HepG2 (cell line): ENCODE data around the gene CBFA2T2. TPM values are rescaled to one million over a fixed set of nuclear protein-coding genes. Genes with fewer than 3 reads are reported as not detected.

Source experiments
- ARID2 ChIP-seq: sonication (generic); formaldehyde crosslinking; IDR thresholded peaks from 2 replicates; pipeline ENCODE4 v1.8.1; 2022; ENCODE audit warnings: mild to moderate bottlenecking, missing genetic modification reagents, borderline replicate concordance
- GABPB1 ChIP-seq: IDR thresholded peaks from 2 replicates; pipeline ENCODE4 v1.6.1; 2016; ENCODE audit warnings: mild to moderate bottlenecking, missing genetic modification reagents, moderate library complexity, missing compliant biosample characterization
- GLMP ChIP-seq: sonication (generic); formaldehyde crosslinking; IDR thresholded peaks from 2 replicates; pipeline ENCODE4 v1.9.0; 2021; ENCODE audit warnings: missing genetic modification reagents, mild to moderate bottlenecking, borderline replicate concordance
- KIAA2018 ChIP-seq: sonication (generic); formaldehyde crosslinking; IDR thresholded peaks from 2 replicates; pipeline ENCODE4 v1.5.0; 2020; ENCODE audit warnings: mild to moderate bottlenecking, missing genetic modification reagents, borderline replicate concordance
- MTA1 ChIP-seq: sonication (generic); formaldehyde crosslinking; IDR thresholded peaks from 2 replicates; pipeline ENCODE4 v1.4.0; 2020; ENCODE audit warnings: missing genetic modification reagents, mild to moderate bottlenecking, borderline replicate concordance
- MXI1 ChIP-seq: IDR thresholded peaks from 3 replicates; pipeline ENCODE4 v1.6.1; 2012; ENCODE audit warnings: low read depth, low read length, inconsistent platforms, borderline replicate concordance
- NFE2L2 ChIP-seq: fragments of 150-350 bp; IDR thresholded peaks from 2 replicates; pipeline ENCODE4 v1.6.1; 2014; ENCODE audit warnings: low read length
- NFYC ChIP-seq: IDR thresholded peaks from 2 replicates; pipeline ENCODE4 v1.6.1; 2016; ENCODE audit warnings: missing genetic modification reagents, missing compliant biosample characterization
- NR2F2 ChIP-seq: IDR thresholded peaks from 2 replicates; pipeline ENCODE4 v1.6.1; 2012; ENCODE audit warnings: low read depth, inconsistent platforms, borderline replicate concordance
- RORA ChIP-seq: sonication (generic); formaldehyde crosslinking; IDR thresholded peaks from 2 replicates; pipeline ENCODE4 v1.5.0; 2020; ENCODE audit warnings: mild to moderate bottlenecking, missing genetic modification reagents, moderate library complexity
- SMAD9 ChIP-seq: sonication (generic); formaldehyde crosslinking; IDR thresholded peaks from 2 replicates; pipeline ENCODE4 v1.5.1; 2020; ENCODE audit warnings: mild to moderate bottlenecking, missing genetic modification reagents
- SRSF1 ChIP-seq: fragments of 200-400 bp; formaldehyde crosslinking; optimal IDR thresholded peaks from 2 replicates; pipeline ENCODE3; 2017; ENCODE audit warnings: mild to moderate bottlenecking, low read depth, low read length, moderate library complexity
- XBP1 ChIP-seq: sonication (generic); formaldehyde crosslinking; IDR thresholded peaks from 2 replicates; pipeline ENCODE4 v1.5.0; 2020; ENCODE audit warnings: missing genetic modification reagents
- ZBTB42 ChIP-seq: sonication (generic); formaldehyde crosslinking; IDR thresholded peaks from 2 replicates; pipeline ENCODE4 v1.5.0; 2020; ENCODE audit warnings: mild to moderate bottlenecking, missing genetic modification reagents
- ZKSCAN1 ChIP-seq: fragments of 150-350 bp; IDR thresholded peaks from 2 replicates; pipeline ENCODE4 v1.6.1; 2014; ENCODE audit warnings: low read length
- ZNF143 ChIP-seq: sonication (generic); formaldehyde crosslinking; IDR thresholded peaks from 2 replicates; pipeline ENCODE4 v1.4.0; 2020; ENCODE audit warnings: missing genetic modification reagents
- ZNF264 ChIP-seq: sonication (generic); formaldehyde crosslinking; IDR thresholded peaks from 2 replicates; pipeline ENCODE4 v1.4.0; 2020; ENCODE audit warnings: missing genetic modification reagents
- ZNF335 ChIP-seq: sonication (generic); formaldehyde crosslinking; IDR thresholded peaks from 2 replicates; pipeline ENCODE4 v1.4.0; 2020; ENCODE audit warnings: missing genetic modification reagents
- ZNF501 ChIP-seq: sonication (generic); formaldehyde crosslinking; IDR thresholded peaks from 2 replicates; pipeline ENCODE4 v1.5.1; 2020; ENCODE audit warnings: mild to moderate bottlenecking, moderate library complexity, missing genetic modification reagents
- ZNF644 ChIP-seq: IDR thresholded peaks from 2 replicates; pipeline ENCODE4 v1.6.1; 2016; ENCODE audit warnings: low read depth
- polyA plus RNA-seq, 8 experiments: library from polyadenylated mRNA; depleted of rRNA in 3 of 8; stranded (reverse) in 7 of 8; unstranded in 1 of 8; fragments of >200 nt; fragmentation: Illumina TruSeq in 4 of 8; extraction: Trizol in 4 of 8; gene quantifications; 2 replicates each; pipeline versions ENCODE4 v1.2.1 to v1.2.3, GENCODE V29; 2011 to 2016; ENCODE audit warnings: low read depth in 4 of 8, missing spikeins in 1 of 8, mixed read lengths in 1 of 8; ENCODE audit not compliant: insufficient read depth in 1 of 8
- total RNA-seq, 5 experiments: library from RNA; depleted of rRNA; stranded (reverse); fragments of >200 nt; fragmentation: Illumina TruSeq; extraction: Trizol; gene quantifications; 2 replicates each; pipeline ENCODE4 v1.2.3, GENCODE V29; 2016; ENCODE audit warnings: low read depth in 1 of 5
- TF ChIP-seq, protein P1 (sequence below): sonication (generic); formaldehyde crosslinking; IDR thresholded peaks from 2 replicates; pipeline ENCODE4 v1.8.0; 2022; ENCODE audit warnings: missing genetic modification reagents, mild to moderate bottlenecking, borderline replicate concordance
- TF ChIP-seq, protein P2 (sequence below): sonication (generic); formaldehyde crosslinking; IDR thresholded peaks from 2 replicates; pipeline ENCODE4 v1.8.0; 2022; ENCODE audit warnings: mild to moderate bottlenecking, missing genetic modification reagents, moderate library complexity

CBFA2T2 gene
- total and polyA plus RNA-seq, 2 of the 13 experiments (the other 11 are each of a cell fraction or from before 2014, with no cell fraction given) = 6.3 to 21.2 TPM

- TF ChIP-seq, protein P1, sequence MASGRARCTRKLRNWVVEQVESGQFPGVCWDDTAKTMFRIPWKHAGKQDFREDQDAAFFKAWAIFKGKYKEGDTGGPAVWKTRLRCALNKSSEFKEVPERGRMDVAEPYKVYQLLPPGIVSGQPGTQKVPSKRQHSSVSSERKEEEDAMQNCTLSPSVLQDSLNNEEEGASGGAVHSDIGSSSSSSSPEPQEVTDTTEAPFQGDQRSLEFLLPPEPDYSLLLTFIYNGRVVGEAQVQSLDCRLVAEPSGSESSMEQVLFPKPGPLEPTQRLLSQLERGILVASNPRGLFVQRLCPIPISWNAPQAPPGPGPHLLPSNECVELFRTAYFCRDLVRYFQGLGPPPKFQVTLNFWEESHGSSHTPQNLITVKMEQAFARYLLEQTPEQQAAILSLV (CRISPR knock-in tag) = no peak
- TF ChIP-seq ZNF501 (no peak; the same call in 1 of the 2 replicates), ZKSCAN1 (no peak), SRSF1 (no peak), ZNF335 (CRISPR knock-in tag) (no peak), KIAA2018 (no peak), MTA1 (CRISPR knock-in tag) (peak; percentile 69; the same call in 1 of the 2 replicates), ZBTB42 (CRISPR knock-in tag) (no peak), NFE2L2 (no peak), SMAD9 (CRISPR knock-in tag) (no peak), ARID2 (no peak), NR2F2 (no peak), ZNF143 (CRISPR knock-in tag) (no peak), NFYC (CRISPR knock-in tag) (no peak), ZNF644 (CRISPR knock-in tag) (no peak), RORA (CRISPR knock-in tag) (no peak), GABPB1 (CRISPR knock-in tag) (no peak), GLMP (CRISPR knock-in tag) (no peak), MXI1 (no peak), XBP1 (CRISPR knock-in tag) (no peak), ZNF264 (CRISPR knock-in tag) (no peak)
- TF ChIP-seq, protein P2, sequence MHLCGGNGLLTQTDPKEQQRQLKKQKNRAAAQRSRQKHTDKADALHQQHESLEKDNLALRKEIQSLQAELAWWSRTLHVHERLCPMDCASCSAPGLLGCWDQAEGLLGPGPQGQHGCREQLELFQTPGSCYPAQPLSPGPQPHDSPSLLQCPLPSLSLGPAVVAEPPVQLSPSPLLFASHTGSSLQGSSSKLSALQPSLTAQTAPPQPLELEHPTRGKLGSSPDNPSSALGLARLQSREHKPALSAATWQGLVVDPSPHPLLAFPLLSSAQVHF (CRISPR knock-in tag) = no peak
Observed at GRCh38 chr20:33443006-33443511, 46.8 kb upstream of the CBFA2T2 start (continued).
